GM18508 (cell line): ENCODE data around the gene BRD8.
"Not testable (repeated sequence)": the region's sequence is repeated elsewhere in the genome, so short reads cannot be mapped to it uniquely, and the experiment has no call there.

ENCODE experiments used
- ATAC-seq: cut with Tn5 transposase; IDR thresholded peaks from one replicate; pipeline ENCODE4 v1.9.1; 2021; ENCODE audit warnings: moderate number of reproducible peaks; ENCODE audit not compliant: insufficient read depth, unreplicated experiment

The BRD8 gene

DNA sequence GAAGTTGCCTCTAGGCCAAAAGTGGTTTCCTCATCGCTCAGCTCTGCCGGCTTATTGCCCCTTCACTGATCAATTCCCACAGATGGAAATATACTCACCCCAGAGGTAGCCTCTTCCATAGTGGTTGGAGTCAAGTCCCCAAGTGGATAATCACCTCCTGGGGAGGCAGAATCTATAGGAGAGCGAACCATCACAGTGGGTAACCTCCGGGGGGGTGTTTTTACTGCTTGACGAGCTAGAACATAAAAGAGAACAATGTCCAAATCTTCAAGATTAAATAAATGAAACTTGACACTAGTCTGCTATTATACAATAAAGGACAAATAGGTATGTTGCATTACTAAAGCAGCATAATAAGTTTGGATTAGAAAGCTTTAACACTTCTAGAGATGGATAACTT is 9.3 kb downstream of the BRD8 start:
- no peak for ATAC-seq

DNA sequence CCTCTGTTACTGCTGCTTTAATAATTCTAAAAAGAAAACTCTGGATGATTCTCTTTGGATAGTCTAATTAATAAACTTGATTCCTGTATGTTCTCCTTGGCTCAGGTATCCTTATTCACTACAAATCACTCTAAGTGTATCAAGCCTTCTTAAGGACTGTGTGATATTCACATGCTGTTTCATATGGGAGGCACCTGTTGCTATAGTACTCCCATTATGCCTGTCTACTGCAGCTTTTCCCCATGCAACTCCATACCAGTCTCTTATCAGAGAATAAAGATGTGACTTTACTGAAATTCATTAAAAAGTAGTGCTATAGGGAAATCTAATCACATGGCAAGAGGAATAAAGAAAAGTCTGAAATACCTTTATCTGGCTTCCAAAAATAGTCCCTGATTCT is 14.7 kb downstream of the BRD8 start:
- ATAC-seq: no peak

DNA sequence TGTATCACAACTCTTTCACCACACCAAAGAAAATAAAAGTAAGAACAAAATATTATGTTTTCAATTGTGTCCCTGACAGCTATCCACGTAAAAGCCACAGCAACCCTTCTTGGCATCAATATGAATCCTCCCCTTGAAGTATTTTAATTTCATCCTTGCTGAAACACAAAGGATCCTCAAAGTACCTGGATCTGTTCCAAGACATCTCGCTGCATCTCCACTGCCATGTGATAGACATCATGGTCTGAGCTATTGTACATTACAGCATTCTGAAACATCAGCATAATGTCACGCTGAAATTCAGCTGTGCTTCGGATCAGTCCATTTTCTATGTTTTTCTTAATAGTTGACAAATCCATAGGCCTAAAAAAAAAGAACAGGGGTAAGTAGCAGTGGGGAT is 17.7 kb downstream of the BRD8 start:
- no peak for ATAC-seq

DNA sequence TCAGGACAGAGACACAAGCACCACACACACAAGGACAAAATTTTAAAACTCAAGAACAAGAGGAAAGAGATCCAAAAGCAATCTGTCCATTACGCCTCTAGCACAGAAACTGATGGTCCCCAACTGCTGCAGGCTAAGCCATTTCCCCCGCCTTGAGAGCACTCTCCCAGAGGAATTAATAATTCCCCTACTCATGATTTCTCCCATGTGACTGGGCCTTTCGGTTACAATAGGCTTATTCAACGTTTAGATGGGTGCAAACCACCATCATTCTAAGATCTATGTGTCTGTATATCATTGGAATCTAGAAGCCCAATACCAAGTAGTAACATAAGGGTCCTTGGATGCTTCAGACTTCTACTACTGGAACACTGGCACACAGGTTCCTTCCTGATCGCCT is 18.8 kb downstream of the BRD8 start:
- no peak for ATAC-seq

DNA sequence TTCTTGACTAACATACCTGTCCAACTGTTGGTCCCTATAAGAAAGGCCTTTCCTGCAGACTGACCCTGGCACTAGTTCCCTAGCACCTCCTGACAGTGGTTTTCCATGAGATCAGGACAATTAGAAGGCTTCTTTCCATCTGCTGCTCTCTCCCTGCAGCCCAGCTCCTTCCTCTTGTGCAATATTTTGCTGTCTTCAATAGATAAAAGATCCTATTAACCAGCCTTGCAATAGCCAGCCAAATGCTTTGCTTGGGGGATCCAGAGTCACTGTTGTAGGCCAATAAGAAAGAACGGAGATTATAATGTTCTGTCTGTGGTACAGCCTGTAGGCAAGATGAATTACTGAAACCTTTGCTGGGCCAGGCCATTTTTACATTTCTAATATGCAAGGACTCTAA is 20.8 kb downstream of the BRD8 start:
- no peak for ATAC-seq

DNA sequence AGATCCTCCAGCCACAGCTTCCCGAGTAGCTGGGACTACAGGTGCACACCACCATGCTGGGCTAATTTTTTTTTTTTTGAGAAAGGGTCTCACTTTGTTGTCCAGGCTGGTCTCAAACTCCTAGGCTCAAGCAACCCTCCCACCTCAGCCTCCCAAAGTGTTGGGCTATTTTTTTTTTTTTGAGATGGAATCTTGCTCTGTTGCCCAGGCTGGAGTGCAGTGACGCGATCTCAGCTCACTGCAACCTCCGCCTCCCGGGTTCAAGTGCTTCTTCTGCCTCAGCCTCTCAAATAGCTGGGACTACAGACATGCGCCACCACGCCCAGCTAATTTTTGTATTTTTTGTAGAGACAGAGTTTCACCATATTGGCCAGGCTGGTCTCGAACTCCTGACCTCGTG is 22.5 kb downstream of the BRD8 start:
- ATAC-seq: not testable (repeated sequence)

DNA sequence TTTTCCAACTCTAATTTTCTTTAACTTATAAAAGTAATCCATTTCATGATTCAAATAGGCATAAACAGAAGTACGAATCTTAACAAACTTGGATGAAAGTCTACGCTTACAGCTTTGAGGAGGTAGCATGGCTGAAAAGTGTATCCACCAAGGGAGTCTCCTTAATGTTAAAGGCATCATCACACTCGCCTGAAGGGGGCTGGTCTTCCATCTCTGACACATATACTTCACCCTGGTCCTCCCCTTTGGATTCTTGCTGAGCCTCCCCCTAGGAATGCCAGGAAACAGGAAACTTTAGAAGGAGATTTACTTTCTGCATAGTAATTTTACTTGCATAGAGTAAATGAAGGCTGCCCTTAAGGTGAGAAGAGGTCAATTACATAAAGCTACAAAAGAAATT is 28.9 kb downstream of the BRD8 start:
- no peak for ATAC-seq

DNA sequence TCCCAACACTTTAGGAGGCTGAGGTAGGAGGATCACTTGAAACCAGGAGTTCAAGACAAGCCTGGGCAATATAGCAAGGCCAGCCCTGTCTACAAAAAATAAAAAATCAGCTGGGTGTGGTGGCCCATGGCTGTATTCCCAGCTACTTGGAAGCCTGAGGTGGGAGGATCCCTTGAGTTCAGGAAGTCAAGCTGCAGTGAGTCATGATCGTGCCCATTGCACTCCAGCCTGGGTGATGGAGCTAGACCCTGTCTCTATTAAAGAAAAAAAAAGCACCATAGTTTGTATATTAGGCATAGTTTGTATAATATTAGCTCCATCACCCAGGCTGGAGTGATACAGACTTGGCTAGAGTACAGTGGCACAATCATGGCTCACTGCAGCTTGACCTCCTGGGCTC is 29.6 kb downstream of the BRD8 start:
- ATAC-seq: no peak

DNA sequence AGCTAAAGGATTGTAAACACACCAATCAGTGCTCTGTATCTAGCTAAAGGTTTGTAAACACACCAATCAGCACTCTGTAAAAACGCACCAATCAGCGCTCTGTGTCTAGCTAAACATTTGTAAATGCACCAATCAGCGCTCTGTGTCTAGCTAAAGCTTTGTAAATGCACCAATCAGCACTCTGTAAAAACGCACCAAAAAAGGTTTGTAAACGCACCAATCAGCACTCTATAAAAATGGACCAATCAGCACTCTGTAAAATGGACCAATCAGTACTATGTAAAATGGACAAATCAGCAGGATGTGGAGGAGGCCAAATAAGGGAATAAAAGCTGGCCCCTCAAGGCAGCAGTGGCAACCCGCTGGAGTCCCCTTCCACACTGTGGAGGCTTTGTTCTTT is 34.9 kb downstream of the BRD8 start:
- not testable (repeated sequence) for ATAC-seq

DNA sequence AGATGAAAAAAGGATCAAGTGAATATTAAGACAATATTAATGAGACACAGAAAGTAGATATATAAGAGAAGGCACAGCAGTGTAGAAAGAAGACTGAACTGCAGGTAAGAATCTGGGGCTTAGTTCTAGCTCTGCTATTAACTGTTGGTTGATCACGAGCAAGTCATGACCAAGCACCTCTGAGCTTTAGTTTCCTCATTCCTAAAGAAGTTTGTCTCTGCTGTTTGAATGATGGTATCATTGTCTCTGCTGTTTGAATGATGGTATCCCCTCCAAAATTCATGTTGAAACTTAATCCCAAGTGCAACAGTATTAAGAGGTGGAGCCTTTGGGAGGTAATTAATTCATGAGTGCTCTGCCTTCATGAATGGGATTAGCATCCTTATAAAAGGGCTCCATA is 36.7 kb downstream of the BRD8 start:
- no peak for ATAC-seq

DNA sequence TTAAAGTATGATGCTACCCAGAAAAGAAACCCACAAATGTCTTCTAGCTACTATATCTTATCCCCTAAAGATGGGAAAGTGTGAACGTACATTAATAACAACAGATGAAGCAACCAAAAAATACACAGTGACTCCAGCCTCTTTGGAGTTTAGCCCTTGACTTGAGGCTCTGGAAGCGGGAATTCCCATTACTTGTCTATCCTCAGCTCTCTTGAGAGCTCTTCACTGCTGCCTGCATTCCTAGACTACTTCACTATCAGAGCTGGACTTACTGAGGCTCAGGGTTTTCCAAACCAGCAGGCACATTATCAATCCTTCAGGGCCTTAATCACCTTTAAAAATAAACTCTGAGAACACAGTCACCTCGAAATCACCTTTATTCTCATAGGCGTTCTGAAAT is 38.2 kb downstream of the BRD8 start:
- ATAC-seq: no peak

DNA sequence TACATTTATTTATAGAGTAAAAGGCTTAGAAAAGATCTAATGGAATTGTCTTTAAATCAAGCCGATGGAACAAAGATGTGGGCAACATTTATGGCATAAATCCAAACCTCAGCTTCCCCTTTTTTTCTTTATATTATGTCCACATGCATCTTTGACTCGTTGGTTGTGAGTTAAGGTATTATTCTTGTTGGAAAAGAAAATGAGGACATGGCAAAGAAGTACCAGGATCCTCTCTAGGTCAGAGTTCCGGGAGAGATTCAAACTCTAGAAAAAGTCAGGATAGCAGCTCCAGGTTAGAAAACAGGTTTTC is 38.7 kb downstream of the BRD8 start:
- no peak for ATAC-seq

DNA sequence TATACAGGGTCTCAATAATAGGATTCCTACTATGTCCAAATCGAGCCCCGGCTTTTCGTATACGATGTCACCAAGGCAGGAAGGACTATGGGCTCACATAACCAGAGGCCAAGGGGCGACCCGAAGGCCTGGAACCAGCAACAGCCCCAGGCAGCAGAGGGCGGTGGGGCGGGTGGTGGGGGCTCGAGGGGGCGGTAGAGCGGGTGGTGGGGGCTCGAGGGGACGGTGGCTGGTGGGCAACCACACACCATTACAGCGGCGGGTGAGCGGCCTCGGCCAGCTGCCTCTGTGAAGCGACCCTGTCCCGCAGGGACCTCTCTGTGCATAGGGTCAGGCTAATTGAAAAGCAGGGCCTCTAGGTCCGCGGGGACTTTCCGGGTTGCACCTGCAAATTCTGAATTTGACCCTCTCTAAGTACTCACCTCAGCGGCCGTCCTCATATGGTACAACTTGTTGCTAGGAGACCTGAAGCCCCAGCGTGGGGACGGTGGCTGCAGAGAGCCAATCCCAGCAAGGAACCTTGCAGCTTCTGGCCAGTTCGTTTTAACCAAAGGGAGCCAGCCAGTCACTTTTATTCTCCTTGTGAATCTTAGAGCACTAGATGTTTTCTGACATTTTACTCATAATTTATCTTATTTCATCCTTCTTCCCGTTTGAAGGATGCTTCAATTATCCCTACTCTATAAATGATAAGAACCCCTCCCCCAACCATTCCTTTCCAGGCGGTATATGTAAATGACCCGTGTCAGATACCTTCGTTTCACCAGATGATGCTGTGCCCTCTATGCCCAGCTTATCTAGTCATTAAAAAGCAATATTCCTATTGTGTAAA is 39.3 kb downstream of the BRD8 start, which contains the start of gene NME5:
Gene NME5, minus strand, starts transcription at position 480 of the 832 bp plus-strand sequence. CDS start 648 bp downstream, outside the sequence.
- no peak for ATAC-seq

DNA sequence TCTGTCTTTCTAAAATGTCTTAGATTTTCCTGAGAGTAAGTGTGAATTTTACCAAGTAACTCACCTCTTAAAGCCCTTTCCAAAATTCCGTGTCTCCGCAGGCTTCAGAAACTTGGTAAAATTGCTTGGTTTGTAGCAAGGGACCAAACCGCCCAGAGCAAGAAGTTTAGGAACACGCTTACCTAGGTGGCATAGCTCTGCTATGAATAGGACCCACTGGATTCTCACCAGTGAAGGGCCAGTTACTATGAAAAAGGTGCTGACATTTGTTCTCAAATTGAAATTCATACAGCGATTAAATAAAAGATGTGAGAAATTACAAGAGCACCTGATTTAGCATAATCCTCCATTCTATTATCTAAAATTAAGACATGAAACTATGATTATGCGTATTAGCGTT is 45.9 kb downstream of the BRD8 start:
- no peak for ATAC-seq

DNA sequence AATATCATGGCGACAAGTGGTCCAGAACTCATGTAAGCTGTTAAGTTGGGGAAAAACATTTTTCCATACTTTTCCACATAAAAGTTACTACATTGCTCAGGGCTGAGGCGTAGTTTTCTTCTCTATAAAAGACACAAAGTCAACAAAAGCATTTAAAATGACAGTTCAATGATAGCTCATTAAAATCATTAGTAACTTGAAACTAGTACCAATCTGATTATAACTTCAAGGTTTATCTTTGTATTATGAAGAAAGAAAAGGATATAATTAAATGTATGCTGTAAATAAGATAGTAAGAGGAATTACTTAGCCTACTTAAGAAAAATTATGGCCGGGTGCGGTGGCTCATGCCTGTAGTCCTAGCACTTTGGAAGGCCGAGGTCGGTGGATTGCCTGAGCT is 49.1 kb downstream of the BRD8 start:
- ATAC-seq: no peak

DNA sequence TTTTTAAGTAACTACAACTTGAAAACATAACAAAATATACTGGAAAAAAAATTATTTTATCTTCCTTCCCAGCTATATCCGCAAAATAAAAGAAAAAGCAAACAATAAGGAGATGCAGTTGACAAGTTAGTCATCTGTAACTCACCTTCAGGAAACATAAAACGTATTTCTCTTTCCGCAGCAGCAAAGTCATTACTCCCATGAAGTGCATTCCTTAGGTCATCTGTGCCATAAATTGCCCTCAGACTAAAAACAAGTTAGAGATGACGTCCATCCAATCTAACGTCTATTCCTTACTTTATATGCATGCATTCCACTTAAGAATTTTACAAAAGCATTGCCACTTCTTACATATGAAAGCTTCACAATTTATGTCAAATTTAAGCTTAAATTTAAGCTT is 50.1 kb downstream of the BRD8 start:
- no peak for ATAC-seq

DNA sequence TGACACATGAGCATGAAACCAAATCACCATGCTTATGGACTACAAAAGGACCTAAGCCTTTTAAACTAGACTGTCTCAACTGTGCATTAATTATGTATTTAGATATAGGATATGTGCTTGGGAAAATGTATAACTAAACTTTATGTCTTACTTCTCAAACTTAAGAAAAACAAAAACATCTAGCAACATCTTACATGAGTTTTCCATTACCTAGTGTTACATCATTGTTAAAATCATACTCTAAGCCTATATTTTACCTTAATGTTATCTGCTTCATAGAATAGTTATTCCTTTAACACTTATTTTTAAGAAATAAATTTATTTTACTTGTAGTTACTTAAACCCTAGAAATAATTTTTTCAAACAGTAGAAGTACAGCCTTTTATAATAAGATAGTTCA is 63.2 kb downstream of the BRD8 start:
- ATAC-seq: no peak

DNA sequence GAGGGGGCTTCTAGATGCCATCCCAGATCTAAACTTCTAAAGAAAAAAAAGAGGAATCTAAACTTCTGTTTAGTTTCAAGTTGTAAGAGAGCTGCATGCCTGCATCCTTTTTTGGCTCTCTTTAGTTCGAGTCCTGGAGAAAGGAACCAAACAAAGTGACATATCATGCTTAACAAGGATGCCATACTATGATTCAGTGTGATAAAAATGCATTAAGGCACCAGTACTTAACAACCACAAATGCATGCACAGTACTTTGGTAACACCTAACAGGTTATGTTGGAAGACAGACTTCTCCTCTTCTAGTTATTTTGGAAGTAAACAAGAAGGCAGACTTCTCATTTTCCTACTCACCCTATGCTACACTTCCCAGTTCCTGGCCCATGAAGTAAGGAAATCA is 66.5 kb downstream of the BRD8 start:
- no peak for ATAC-seq

DNA sequence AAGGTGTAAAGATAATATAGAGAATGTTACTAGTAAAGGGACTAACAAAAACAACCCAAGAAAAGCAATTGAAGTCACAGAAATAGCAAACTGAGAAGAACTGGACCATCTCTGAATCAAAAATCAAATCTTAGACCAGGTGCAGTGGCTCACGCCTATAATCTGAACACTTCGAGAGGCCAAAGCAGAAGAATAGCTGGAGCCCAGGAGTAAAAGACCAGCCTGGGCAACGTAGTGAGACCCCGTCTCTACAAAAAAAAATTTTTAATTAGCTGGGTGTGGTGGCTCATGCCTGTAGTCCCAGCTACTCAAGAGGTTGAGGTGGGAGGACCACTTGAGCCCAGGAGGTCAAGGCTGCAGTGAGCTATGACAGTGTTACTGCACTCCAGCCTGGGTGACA is 67.2 kb downstream of the BRD8 start:
- no peak for ATAC-seq

DNA sequence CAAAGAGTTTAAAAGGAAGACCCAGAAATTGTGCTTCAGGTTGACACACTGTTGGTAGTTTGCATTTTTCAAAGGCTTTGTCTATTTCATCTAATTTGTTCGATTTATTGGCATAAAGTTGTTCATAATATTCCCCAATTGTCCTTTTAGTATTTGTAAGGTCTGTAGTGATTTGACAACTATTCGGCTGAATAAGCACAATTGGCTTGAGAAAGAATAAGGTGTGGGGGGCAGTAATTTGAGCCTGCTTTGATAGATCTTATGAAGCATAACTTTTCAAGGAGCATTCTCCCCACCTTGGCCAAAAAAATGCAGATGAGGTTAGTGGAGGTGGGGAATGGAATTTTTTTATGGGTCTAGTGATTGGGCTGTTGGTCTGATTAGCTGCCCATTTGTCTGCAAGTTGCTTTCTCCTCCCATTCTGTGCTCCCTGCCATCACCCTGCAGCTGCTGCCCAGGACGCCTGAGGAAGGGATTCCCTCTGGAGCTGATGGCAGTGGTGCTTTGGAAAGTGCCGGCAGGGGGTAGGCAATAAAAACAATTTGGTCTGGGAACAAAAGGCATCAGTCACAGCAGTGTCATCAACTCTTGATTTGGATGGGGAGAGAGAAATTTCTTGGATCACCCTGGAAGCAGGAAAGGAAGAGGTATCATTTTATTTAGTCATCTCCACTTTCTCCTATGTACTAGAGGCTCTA is 68.0 kb downstream of the BRD8 start:
- ATAC-seq: no peak

DNA sequence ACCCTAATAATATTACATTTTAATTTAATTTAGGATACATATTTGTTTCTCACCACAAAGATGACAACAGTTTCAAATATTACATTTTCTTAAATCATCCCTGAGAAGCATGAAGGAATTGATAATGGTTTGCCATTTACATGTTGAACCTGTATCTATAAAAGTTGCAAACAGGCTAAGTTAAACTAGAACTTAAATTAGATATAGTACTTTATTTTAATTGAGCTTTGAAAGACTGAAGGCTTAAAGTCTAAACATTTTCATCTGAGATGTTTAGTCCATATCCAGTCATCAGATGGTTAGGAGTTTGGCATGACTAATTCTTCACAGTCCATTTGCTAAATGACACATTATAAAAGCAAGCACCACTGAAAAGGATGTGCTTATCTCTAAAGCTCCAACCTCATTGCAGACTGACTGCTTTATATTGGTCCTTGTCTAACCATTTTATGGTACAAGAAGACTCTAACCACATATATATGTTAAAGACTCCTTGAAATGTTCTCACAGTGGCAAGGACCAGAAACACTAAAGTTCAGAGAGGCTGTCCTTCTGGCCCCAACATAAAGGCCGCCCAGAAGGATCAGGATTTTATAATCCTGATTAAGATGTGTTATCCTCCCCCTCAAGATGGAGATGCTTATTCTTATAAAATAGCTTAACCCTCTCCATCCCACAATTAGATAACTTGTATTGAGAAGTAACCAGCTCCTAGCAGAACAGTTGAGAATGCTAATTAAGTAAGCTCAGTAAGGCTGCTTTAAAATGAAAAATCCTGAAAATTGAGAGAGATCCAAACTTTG is 68.8 kb downstream of the BRD8 start:
- no peak for ATAC-seq
